Measurements from ENCODE around the gene LASP1NB.
A peak's percentile ranks its signal among the peaks of the same experiment; 100 is the strongest.

LASP1NB gene

GRCh38 chr17:38882870-38883269, 42.5 kb upstream of the LASP1NB start:
- DNase-seq (ENCODE audit: low read depth) = no peak
- POLR2A ChIA-PET = no interaction called here
- Histone ChIP-seq H3K36me3 (ENCODE audit: control insufficient read depth, insufficient read depth, low read length) (peaks cover 46% of the 10 kb centered on the region), H3K4me3 (ENCODE audit: low read depth, low read length) (no peak overlapping the region), H3K27me3 (ENCODE audit: control insufficient read depth, insufficient read depth, low read length) (no peaks in the 10 kb centered on the region)
- TF ChIP-seq CTCF (IDR thresholded peaks at IDR 0.05; ENCODE audit: insufficient read depth, low read depth, low read length) = no peak
- CTCF ChIA-PET = no interaction called here

GRCh38 chr17:38883592-38884526, 41.6 kb upstream of the LASP1NB start:
- no peak for DNase-seq (ENCODE audit: low read depth)
- ChIA-PET POLR2A (interaction anchor here (0.5 kb wide), 1 partner anchor 1446 kb away, joined by 3 read pairs; no protein-coding TSS in a partner anchor), CTCF (no interaction called here)
- peak; percentile 14; the same call in 1 of the 2 replicates for TF ChIP-seq CTCF (IDR thresholded peaks at IDR 0.05; ENCODE audit: insufficient read depth, low read depth, low read length)
- Histone ChIP-seq H3K36me3 (ENCODE audit: control insufficient read depth, insufficient read depth, low read length) (peaks cover 45% of the 10 kb centered on the region), H3K27me3 (ENCODE audit: control insufficient read depth, insufficient read depth, low read length) (no peaks in the 10 kb centered on the region), H3K4me3 (ENCODE audit: low read depth, low read length) (no peak overlapping the region)

GRCh38 chr17:38885044-38885727, 40.2 kb upstream of the LASP1NB start:
- CTCF ChIA-PET = interaction anchor here (0.7 to 1.2 kb wide), 3 partner anchors 15 to 208 kb away, joined by 3 read pairs; partner anchors contain the start of gene LASP1
- no peaks in the 10 kb centered on the region for H3K27me3 ChIP-seq (ENCODE audit: control insufficient read depth, insufficient read depth, low read length)
- H3K36me3 ChIP-seq (ENCODE audit: control insufficient read depth, insufficient read depth, low read length) = peaks cover 50% of the 10 kb centered on the region
- POLR2A ChIA-PET = no interaction called here
- no peak for TF ChIP-seq CTCF (IDR thresholded peaks at IDR 0.05; ENCODE audit: insufficient read depth, low read depth, low read length)
- H3K4me3 ChIP-seq (ENCODE audit: low read depth, low read length) = no peak overlapping the region
- no peak for DNase-seq (ENCODE audit: low read depth)

- peaks cover 51% of the 10 kb centered on the region for H3K36me3 ChIP-seq (ENCODE audit: control insufficient read depth, insufficient read depth, low read length)
Observed at GRCh38 chr17:38885728-38886642, 39.4 kb upstream of the LASP1NB start.

More at GRCh38 chr17:38885728-38886642, 39.4 kb upstream of the LASP1NB start:
- DNase-seq (ENCODE audit: low read depth) = no peak
- Histone ChIP-seq H3K4me3 (ENCODE audit: low read depth, low read length) (no peak overlapping the region), H3K27me3 (ENCODE audit: control insufficient read depth, insufficient read depth, low read length) (no peaks in the 10 kb centered on the region)
- CTCF ChIA-PET = interaction anchor here (1.2 kb wide), 2 partner anchors 16 kb away, joined by 3 read pairs; partner anchors contain the start of gene LASP1
- TF ChIP-seq CTCF (IDR thresholded peaks at IDR 0.05; ENCODE audit: insufficient read depth, low read depth, low read length) = no peak
- POLR2A ChIA-PET = no interaction called here
